Panc1 (cell line): ENCODE measurements around the gene ADD2. TPM values are rescaled to one million over a fixed set of nuclear protein-coding genes. Genes with fewer than 3 reads are reported as not detected.

Experiments
- ATAC-seq: fragments of 200-7000 bp; cut with Tn5 transposase; 2 replicates; pipeline ENCODE4 v1.9.1; 2020; ENCODE audit warnings: mild to moderate bottlenecking, moderate library complexity
- BruUV-seq: library from RNA; stranded (reverse); fragments of 400-500 nt; replicated peaks from 2 replicates; lab custom pipeline; 2021; lab: Mats Ljungman, UMichigan
- CTCF ChIA-PET: fragments of 300-600 bp; sonication (Branson Sonifier 250); formaldehyde crosslinking; loops from one replicate; lab custom pipeline; 2022; ENCODE audit warnings: antibody characterized with exemption; lab: Charles Lee
- POLR2A ChIA-PET: fragments of 300-600 bp; sonication (Branson Sonifier 250); formaldehyde crosslinking; loops from one replicate; lab custom pipeline; 2022; ENCODE audit warnings: antibody characterized with exemption; lab: Charles Lee
- DNase-seq: peaks from one replicate; pipeline ENCODE4 v3.0.0-alpha.2; 2010; ENCODE audit warnings: low read depth, low spot score
- H3K27ac ChIP-seq: 2 replicates; pipeline ENCODE4 v1.5.1; 2011; ENCODE audit warnings: mild to moderate bottlenecking, low read length, inconsistent platforms
- H3K27me3 ChIP-seq: fragments of 200-500 bp; sonication (Bioruptor generic); 2 replicates; pipeline ENCODE4 v1.6.0; 2014; ENCODE audit warnings: low read length, inconsistent platforms; ENCODE audit not compliant: control insufficient read depth, insufficient read depth
- H3K36me3 ChIP-seq: fragments of 200-500 bp; sonication (Bioruptor generic); 2 replicates; pipeline ENCODE4 v1.5.1; 2014; ENCODE audit warnings: inconsistent platforms, mild to moderate bottlenecking, low read length, moderate library complexity; ENCODE audit not compliant: control insufficient read depth, insufficient read depth
- H3K4me1 ChIP-seq: 2 replicates; pipeline ENCODE4 v1.5.1; 2011; ENCODE audit warnings: inconsistent platforms, mild to moderate bottlenecking, low read length, moderate library complexity; ENCODE audit not compliant: control insufficient read depth, insufficient read depth
- H3K4me3 ChIP-seq, 2 experiments: 2 replicates each; pipeline ENCODE4 v1.5.1; 2011 to 2012; ENCODE audit warnings: low read depth in 2 of 2, low read length in 2 of 2, mild to moderate bottlenecking in 2 of 2, inconsistent platforms in 1 of 2, moderate library complexity in 1 of 2
- H3K9me3 ChIP-seq: fragments of 200-500 bp; sonication (Bioruptor generic); 2 replicates; pipeline ENCODE4 v1.5.1; 2014; ENCODE audit warnings: low read depth, mild to moderate bottlenecking, inconsistent platforms, low read length, moderate library complexity; ENCODE audit not compliant: control insufficient read depth, insufficient read depth
- CTCF ChIP-seq: fragments of 450-650 bp; IDR thresholded peaks from 2 replicates; pipeline ENCODE4 v1.5.1; 2017; ENCODE audit warnings: mild to moderate bottlenecking
- POLR2AphosphoS5 ChIP-seq: IDR thresholded peaks from 2 replicates; pipeline ENCODE4 v1.6.1; 2012; ENCODE audit warnings: mild to moderate bottlenecking, low read depth, low read length, moderate library complexity
- SIN3A ChIP-seq: IDR thresholded peaks from 2 replicates; pipeline ENCODE4 v1.6.1; 2012; ENCODE audit warnings: low read depth, mild to moderate bottlenecking, low read length, moderate library complexity, borderline replicate concordance; ENCODE audit not compliant: insufficient read depth
- TCF7L2 ChIP-seq: IDR thresholded peaks from 2 replicates; pipeline ENCODE4 v1.6.1; 2011; ENCODE audit warnings: mild to moderate bottlenecking, low read depth, low read length, inconsistent platforms
- in situ Hi-C: cut with HindIII; loops from 2 replicates; pipeline ENCODE4 v1.10.0; 2016; ENCODE audit warnings: low sequenced_read_pairs, low pct_unique_long_range_greater_than_20kb
- intact Hi-C: fragments of 100-400 bp; cut with micrococcal nuclease; formaldehyde crosslinking; loops from one replicate; pipeline ENCODE4 v1.10.0; 2022; ENCODE audit not compliant: unreplicated experiment
- total RNA-seq: library from RNA; stranded (reverse); gene quantifications from one replicate; pipeline ENCODE4 v1.2.1, GENCODE V29; 2021; ENCODE audit not compliant: unreplicated experiment
- TF ChIP-seq, protein P1 (sequence below), 2 experiments: IDR thresholded peaks; 2 replicates each; pipeline ENCODE4 v1.6.1; 2011 to 2012; ENCODE audit warnings: low read depth in 2 of 2, control low read depth in 1 of 2, low read length in 1 of 2, mild to moderate bottlenecking in 1 of 2, moderate library complexity in 1 of 2; ENCODE audit not compliant: insufficient read depth in 1 of 2

The ADD2 gene
- total RNA-seq, 1 experiment from 2014 or later = 0.26 TPM

- no peaks in the 10 kb centered on the region for H3K4me1 ChIP-seq
- no peak for TF ChIP-seq CTCF
- TF ChIP-seq POLR2AphosphoS5 = no peak
- TF ChIP-seq, protein P1, sequence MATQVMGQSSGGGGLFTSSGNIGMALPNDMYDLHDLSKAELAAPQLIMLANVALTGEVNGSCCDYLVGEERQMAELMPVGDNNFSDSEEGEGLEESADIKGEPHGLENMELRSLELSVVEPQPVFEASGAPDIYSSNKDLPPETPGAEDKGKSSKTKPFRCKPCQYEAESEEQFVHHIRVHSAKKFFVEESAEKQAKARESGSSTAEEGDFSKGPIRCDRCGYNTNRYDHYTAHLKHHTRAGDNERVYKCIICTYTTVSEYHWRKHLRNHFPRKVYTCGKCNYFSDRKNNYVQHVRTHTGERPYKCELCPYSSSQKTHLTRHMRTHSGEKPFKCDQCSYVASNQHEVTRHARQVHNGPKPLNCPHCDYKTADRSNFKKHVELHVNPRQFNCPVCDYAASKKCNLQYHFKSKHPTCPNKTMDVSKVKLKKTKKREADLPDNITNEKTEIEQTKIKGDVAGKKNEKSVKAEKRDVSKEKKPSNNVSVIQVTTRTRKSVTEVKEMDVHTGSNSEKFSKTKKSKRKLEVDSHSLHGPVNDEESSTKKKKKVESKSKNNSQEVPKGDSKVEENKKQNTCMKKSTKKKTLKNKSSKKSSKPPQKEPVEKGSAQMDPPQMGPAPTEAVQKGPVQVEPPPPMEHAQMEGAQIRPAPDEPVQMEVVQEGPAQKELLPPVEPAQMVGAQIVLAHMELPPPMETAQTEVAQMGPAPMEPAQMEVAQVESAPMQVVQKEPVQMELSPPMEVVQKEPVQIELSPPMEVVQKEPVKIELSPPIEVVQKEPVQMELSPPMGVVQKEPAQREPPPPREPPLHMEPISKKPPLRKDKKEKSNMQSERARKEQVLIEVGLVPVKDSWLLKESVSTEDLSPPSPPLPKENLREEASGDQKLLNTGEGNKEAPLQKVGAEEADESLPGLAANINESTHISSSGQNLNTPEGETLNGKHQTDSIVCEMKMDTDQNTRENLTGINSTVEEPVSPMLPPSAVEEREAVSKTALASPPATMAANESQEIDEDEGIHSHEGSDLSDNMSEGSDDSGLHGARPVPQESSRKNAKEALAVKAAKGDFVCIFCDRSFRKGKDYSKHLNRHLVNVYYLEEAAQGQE (IDR thresholded peaks at IDR 0.05; ENCODE audit: insufficient read depth in 1 of 2, low read depth in 2 of 2, low read length in 1 of 2) = no peak
- TF ChIP-seq TCF7L2 = no peak
- no peak for TF ChIP-seq SIN3A
- DNase-seq (no peak), ATAC-seq (no peak)
- H3K9me3 ChIP-seq = no peaks in the 10 kb centered on the region
- ChIA-PET CTCF (no interaction called here), POLR2A (no interaction called here)
- H3K4me3 ChIP-seq = no peak overlapping the region
- H3K36me3 ChIP-seq = no peaks in the 10 kb centered on the region
- intact Hi-C loops = no loop called here
- no peak overlapping the region for H3K27ac ChIP-seq
- in situ Hi-C loops = no loop called here
- BruUV-seq = no TSS peak
- peaks cover 2% of the 10 kb centered on the region; the same call in 1 of the 2 replicates for H3K27me3 ChIP-seq
These were observed 83.0 kb downstream of the ADD2 start for GRCh38 chr2:70684846-70685622.

GRCh38 chr2:70683455-70683854 is 84.5 kb downstream of the ADD2 start:
- DNase-seq (no peak), ATAC-seq (no peak)
- TF ChIP-seq CTCF (no peak), TCF7L2 (no peak), POLR2AphosphoS5 (no peak), SIN3A (no peak)
- TF ChIP-seq, protein P1 (IDR thresholded peaks at IDR 0.05; ENCODE audit: insufficient read depth in 1 of 2, low read depth in 2 of 2, low read length in 1 of 2) = no peak
- Histone ChIP-seq H3K27me3 (peaks cover 6% of the 10 kb centered on the region; the same call in 1 of the 2 replicates), H3K4me1 (no peaks in the 10 kb centered on the region), H3K27ac (no peak overlapping the region), H3K9me3 (no peaks in the 10 kb centered on the region), H3K4me3 (no peak overlapping the region), H3K36me3 (no peaks in the 10 kb centered on the region)
- ChIA-PET POLR2A (no interaction called here), CTCF (no interaction called here)
- intact Hi-C loops (no loop called here), in situ Hi-C loops (no loop called here)
- BruUV-seq = no TSS peak
